Measurements from ENCODE around the gene NATD1.

DNA sequence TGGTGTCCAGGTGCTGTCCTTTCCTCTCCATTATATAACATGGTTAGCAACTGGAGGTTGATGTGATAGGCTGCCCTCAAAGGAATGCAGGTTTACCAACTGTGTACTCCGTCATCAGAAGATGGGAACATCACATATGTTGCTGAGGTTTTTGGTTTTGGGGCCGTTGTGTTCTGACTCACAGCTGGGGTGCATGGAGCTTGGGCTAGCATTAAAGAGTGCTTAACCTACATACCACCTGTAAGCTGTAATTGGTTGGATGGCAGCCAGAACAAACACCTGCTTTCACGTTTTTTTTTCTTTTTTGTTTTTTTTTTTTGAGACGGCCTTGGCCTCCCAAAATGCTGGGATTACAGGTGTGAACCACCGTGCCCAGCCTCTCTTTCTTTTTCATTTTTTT is 60.2 kb downstream of the NATD1 start:
- TF ChIP-seq, protein P1, sequence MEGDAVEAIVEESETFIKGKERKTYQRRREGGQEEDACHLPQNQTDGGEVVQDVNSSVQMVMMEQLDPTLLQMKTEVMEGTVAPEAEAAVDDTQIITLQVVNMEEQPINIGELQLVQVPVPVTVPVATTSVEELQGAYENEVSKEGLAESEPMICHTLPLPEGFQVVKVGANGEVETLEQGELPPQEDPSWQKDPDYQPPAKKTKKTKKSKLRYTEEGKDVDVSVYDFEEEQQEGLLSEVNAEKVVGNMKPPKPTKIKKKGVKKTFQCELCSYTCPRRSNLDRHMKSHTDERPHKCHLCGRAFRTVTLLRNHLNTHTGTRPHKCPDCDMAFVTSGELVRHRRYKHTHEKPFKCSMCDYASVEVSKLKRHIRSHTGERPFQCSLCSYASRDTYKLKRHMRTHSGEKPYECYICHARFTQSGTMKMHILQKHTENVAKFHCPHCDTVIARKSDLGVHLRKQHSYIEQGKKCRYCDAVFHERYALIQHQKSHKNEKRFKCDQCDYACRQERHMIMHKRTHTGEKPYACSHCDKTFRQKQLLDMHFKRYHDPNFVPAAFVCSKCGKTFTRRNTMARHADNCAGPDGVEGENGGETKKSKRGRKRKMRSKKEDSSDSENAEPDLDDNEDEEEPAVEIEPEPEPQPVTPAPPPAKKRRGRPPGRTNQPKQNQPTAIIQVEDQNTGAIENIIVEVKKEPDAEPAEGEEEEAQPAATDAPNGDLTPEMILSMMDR (IDR thresholded peaks at IDR 0.05), result no peak
- TF ChIP-seq EP300 (IDR thresholded peaks at IDR 0.05), result no peak
- TF ChIP-seq POLR2A (IDR thresholded peaks at IDR 0.05; ENCODE audit: low read depth), result no peak
